Measurements from ENCODE around the gene PTCH2. TPM values are rescaled to one million over a fixed set of nuclear protein-coding genes. Genes with fewer than 3 reads are reported as not detected.

PTCH2 gene
- total RNA-seq, 2 donors from 2014 or later: 1.5 to 1.6 TPM

DNA sequence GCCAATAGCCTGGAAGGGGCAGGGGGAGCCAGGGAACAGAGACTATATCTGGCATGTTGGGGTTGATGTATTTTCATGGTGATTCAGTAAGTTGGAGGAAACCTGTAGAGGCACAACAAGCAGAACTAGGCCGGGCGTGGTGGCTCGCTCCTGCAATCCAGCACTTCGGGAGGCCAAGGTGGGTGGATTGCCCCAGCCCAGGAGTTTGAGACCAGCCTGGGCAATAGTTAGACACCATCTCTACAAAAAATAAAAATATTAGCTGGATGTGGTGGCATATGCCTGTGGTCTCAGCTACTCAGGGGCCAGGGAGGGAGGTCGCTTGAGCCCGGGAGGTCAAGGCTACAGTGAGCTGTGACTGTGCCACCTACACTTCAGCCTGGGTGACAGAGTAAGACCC is 10.1 kb upstream of the PTCH2 start:
- Mint-ChIP-seq H3K4me3 (no peak overlapping the region), H3K36me3 (ENCODE audit: low read depth) (peaks cover 25% of the 10 kb centered on the region), H3K9me3 (no peaks in the 10 kb centered on the region), H3K4me1 (peaks cover 17% of the 10 kb centered on the region), H3K27ac (no peak overlapping the region), H3K27me3 (ENCODE audit: insufficient read depth) (no peaks in the 10 kb centered on the region)
- WGBS, 2 experiments (ENCODE audit: insufficient coverage in 1 of 2, insufficient read length in 1 of 2): 99 to 100% methylated on average over 2 to 6 of the region's 6 CpGs
- Histone ChIP-seq H3K4me3 (ENCODE audit: low read length) (no peak overlapping the region), H3K36me3 (ENCODE audit: control insufficient read depth, insufficient read depth, low read length) (peaks cover 6% of the 10 kb centered on the region), H3K9me3 (ENCODE audit: control insufficient read depth, low read length) (no peaks in the 10 kb centered on the region), H3K9ac (ENCODE audit: extremely low read depth, low read length, poor library complexity, severe bottlenecking) (no peak overlapping the region), H3K27me3 (ENCODE audit: control insufficient read depth, insufficient read depth, low read length, poor library complexity, severe bottlenecking) (no peaks in the 10 kb centered on the region), H3K4me1 (ENCODE audit: control insufficient read depth, insufficient read depth, low read length) (peaks cover 12% of the 10 kb centered on the region), H3K27ac (ENCODE audit: low read depth, low read length) (no peak overlapping the region)
- DNase-seq: no peak
- TF ChIP-seq, protein P1, sequence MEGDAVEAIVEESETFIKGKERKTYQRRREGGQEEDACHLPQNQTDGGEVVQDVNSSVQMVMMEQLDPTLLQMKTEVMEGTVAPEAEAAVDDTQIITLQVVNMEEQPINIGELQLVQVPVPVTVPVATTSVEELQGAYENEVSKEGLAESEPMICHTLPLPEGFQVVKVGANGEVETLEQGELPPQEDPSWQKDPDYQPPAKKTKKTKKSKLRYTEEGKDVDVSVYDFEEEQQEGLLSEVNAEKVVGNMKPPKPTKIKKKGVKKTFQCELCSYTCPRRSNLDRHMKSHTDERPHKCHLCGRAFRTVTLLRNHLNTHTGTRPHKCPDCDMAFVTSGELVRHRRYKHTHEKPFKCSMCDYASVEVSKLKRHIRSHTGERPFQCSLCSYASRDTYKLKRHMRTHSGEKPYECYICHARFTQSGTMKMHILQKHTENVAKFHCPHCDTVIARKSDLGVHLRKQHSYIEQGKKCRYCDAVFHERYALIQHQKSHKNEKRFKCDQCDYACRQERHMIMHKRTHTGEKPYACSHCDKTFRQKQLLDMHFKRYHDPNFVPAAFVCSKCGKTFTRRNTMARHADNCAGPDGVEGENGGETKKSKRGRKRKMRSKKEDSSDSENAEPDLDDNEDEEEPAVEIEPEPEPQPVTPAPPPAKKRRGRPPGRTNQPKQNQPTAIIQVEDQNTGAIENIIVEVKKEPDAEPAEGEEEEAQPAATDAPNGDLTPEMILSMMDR (conservative IDR thresholded peaks at IDR 0.05): no peak

DNA sequence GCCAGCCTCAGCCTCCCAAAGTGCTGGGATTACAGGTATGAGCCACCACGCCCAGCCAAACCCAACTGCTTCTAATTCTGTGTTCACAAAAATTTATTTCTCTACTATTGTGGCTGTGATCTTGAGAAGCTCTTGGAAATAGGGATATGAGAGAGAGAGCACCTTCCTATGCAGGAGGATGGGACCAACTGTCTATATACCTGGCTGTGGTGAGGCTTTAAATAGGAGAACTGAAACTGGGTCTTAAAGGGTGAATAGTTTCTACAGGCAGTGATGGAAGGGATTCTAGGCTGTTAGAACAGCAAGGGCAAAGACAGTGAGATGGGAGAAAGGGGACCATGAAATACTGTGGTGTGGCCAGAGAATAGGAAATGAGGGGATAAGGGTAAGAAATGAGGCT is 8.3 kb upstream of the PTCH2 start:
- Histone ChIP-seq H3K27ac (ENCODE audit: low read depth, low read length) (no peak overlapping the region), H3K4me1 (ENCODE audit: control insufficient read depth, insufficient read depth, low read length) (peaks cover 12% of the 10 kb centered on the region), H3K9ac (ENCODE audit: extremely low read depth, low read length, poor library complexity, severe bottlenecking) (no peak overlapping the region), H3K9me3 (ENCODE audit: control insufficient read depth, low read length) (no peaks in the 10 kb centered on the region), H3K27me3 (ENCODE audit: control insufficient read depth, insufficient read depth, low read length, poor library complexity, severe bottlenecking) (no peaks in the 10 kb centered on the region), H3K4me3 (ENCODE audit: low read length) (no peak overlapping the region), H3K36me3 (ENCODE audit: control insufficient read depth, insufficient read depth, low read length) (no peaks in the 10 kb centered on the region)
- Mint-ChIP-seq H3K4me3 (no peak overlapping the region), H3K27me3 (ENCODE audit: insufficient read depth) (no peaks in the 10 kb centered on the region), H3K4me1 (peaks cover 17% of the 10 kb centered on the region), H3K9me3 (no peaks in the 10 kb centered on the region), H3K27ac (no peak overlapping the region), H3K36me3 (ENCODE audit: low read depth) (peaks cover 15% of the 10 kb centered on the region)
- no peak for DNase-seq
- WGBS, 2 experiments (ENCODE audit: insufficient coverage in 1 of 2, insufficient read length in 1 of 2): 100% methylated on average over 1 of the region's 1 CpG; no CpG with 5 or more reads in 1 of the 2 experiments
- TF ChIP-seq, protein P1 (conservative IDR thresholded peaks at IDR 0.05): no peak

DNA sequence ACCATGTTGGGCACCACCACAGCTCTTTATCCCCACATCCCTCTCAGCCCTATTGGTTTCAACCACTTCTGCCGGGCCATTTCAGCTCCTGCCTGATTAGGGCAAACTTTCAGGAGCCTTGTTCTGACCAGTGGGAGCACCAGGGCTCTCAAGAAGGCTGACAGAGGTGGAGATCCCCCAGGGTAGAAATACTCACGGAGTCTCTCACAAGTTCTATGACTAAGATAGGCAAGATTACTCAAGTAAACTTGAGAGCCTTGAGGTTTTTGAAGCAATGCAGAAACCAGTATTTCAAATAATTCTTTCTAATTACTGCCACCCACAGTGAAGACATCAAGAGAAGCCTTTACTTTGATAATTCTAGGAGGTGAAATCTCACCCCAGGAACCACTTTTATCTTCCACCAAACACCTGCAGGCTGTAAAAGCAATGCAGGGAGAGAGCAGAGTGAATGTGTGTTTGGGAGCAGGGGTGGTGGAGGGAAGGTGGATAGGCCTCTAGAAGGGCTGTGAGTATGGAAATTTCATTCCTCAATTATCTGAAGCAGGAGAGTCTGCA is 6.6 kb upstream of the PTCH2 start:
- Mint-ChIP-seq H3K36me3 (ENCODE audit: low read depth) (peaks cover 4% of the 10 kb centered on the region), H3K9me3 (no peaks in the 10 kb centered on the region), H3K27me3 (ENCODE audit: insufficient read depth) (peaks cover 5% of the 10 kb centered on the region), H3K4me3 (no peak overlapping the region), H3K4me1 (peaks cover 17% of the 10 kb centered on the region), H3K27ac (no peak overlapping the region)
- WGBS, 2 experiments (ENCODE audit: insufficient coverage in 1 of 2, insufficient read length in 1 of 2): 71 to 100% methylated on average over 1 to 2 of the region's 2 CpGs
- Histone ChIP-seq H3K27me3 (ENCODE audit: control insufficient read depth, insufficient read depth, low read length, poor library complexity, severe bottlenecking) (no peaks in the 10 kb centered on the region), H3K9me3 (ENCODE audit: control insufficient read depth, low read length) (no peaks in the 10 kb centered on the region), H3K9ac (ENCODE audit: extremely low read depth, low read length, poor library complexity, severe bottlenecking) (no peak overlapping the region), H3K27ac (ENCODE audit: low read depth, low read length) (no peak overlapping the region), H3K4me1 (ENCODE audit: control insufficient read depth, insufficient read depth, low read length) (peaks cover 12% of the 10 kb centered on the region), H3K36me3 (ENCODE audit: control insufficient read depth, insufficient read depth, low read length) (no peaks in the 10 kb centered on the region), H3K4me3 (ENCODE audit: low read length) (no peak overlapping the region)
- DNase-seq: no peak
- TF ChIP-seq, protein P1 (conservative IDR thresholded peaks at IDR 0.05): no peak

All from endodermal cell (in vitro differentiated cells).